ENCODE results near the gene CBX4. TPM values are rescaled to one million over a fixed set of nuclear protein-coding genes. Genes with fewer than 3 reads are reported as not detected.
A peak's percentile ranks its signal among the peaks of the same experiment; 100 is the strongest.

Gene CBX4
- polyA plus RNA-seq, 1 donor from 2014 or later: 31.9 TPM

- Histone ChIP-seq H3K9me2 (ENCODE audit: insufficient read depth, low read length) (no peaks in the 10 kb centered on the region), H2AFZ (ENCODE audit: low read depth, low read length) (no peak overlapping the region), H3F3A (ENCODE audit: insufficient read depth, low read length, poor library complexity, severe bottlenecking) (no peaks in the 10 kb centered on the region), H4K20me1 (ENCODE audit: insufficient read depth) (peaks cover 48% of the 10 kb centered on the region), H3K9me3 (ENCODE audit: low read length) (no peaks in the 10 kb centered on the region), H3K79me2 (replicated peaks; ENCODE audit: insufficient read depth, low read length) (peaks cover 43% of the 10 kb centered on the region), H3K27ac (ENCODE audit: low read length) (peak overlapping the region; percentile 97), H3K27me3 (ENCODE audit: insufficient read depth, low read depth, low read length) (peaks cover 45% of the 10 kb centered on the region), H3K9ac (ENCODE audit: low read length) (peak overlapping the region; percentile 94), H3K4me3 (ENCODE audit: low read length) (peak overlapping the region; percentile 83), H3K36me3 (ENCODE audit: insufficient read depth, low read length) (no peaks in the 10 kb centered on the region), H3K4me2 (ENCODE audit: low read length) (peak overlapping the region; percentile 96)
- TF ChIP-seq POLR2AphosphoS5 (IDR thresholded peaks at IDR 0.05) (no peak), SMC3 (conservative IDR thresholded peaks at IDR 0.05; ENCODE audit: poor library complexity) (no peak), MXI1 (conservative IDR thresholded peaks at IDR 0.05; ENCODE audit: poor library complexity, severe bottlenecking) (peak; percentile 31), EZH2 (IDR thresholded peaks at IDR 0.05; ENCODE audit: borderline replicate concordance, insufficient read depth, low read length, poor library complexity, severe bottlenecking) (no peak)
- TF ChIP-seq, protein P1, sequence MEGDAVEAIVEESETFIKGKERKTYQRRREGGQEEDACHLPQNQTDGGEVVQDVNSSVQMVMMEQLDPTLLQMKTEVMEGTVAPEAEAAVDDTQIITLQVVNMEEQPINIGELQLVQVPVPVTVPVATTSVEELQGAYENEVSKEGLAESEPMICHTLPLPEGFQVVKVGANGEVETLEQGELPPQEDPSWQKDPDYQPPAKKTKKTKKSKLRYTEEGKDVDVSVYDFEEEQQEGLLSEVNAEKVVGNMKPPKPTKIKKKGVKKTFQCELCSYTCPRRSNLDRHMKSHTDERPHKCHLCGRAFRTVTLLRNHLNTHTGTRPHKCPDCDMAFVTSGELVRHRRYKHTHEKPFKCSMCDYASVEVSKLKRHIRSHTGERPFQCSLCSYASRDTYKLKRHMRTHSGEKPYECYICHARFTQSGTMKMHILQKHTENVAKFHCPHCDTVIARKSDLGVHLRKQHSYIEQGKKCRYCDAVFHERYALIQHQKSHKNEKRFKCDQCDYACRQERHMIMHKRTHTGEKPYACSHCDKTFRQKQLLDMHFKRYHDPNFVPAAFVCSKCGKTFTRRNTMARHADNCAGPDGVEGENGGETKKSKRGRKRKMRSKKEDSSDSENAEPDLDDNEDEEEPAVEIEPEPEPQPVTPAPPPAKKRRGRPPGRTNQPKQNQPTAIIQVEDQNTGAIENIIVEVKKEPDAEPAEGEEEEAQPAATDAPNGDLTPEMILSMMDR (IDR thresholded peaks at IDR 0.05; ENCODE audit: poor library complexity, severe bottlenecking): no peak
Measured at GRCh38 chr17:79836972-79837887, 2.0 kb downstream of the CBX4 start.

DNA sequence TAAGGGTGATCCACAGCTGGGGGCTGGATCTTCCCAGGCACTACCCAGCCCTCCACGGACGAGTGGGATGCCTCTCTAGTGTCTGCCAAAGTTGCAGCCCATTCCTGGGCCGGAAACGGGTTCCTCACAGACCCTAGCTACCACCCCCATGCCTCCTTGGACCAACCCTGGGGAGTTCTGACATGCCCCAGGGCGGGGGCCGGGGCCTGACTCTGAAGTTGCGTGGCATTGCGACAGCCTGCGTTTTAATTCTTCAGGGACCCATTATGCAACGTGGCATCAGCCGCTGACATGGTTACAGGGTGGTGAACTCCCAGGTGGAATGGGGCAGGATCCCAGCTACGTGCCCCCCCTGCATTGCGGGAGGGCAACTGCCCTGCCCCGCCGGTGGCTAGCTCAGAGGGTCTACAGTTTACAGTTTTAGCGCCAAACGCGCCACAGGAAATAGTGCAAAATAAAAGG, 2.7 kb downstream of the CBX4 start:
- H3F3A ChIP-seq (ENCODE audit: insufficient read depth, low read length, poor library complexity, severe bottlenecking): no peaks in the 10 kb centered on the region
- peak overlapping the region; percentile 97 for H3K27ac ChIP-seq (ENCODE audit: low read length)
- no peak for TF ChIP-seq TAF1 (IDR thresholded peaks at IDR 0.05; ENCODE audit: low read depth)
- TF ChIP-seq REST (IDR thresholded peaks at IDR 0.05; ENCODE audit: borderline replicate concordance): no peak
- TF ChIP-seq RAD21 (conservative IDR thresholded peaks at IDR 0.05): no peak
- TF ChIP-seq, protein P1 (IDR thresholded peaks at IDR 0.05; ENCODE audit: poor library complexity, severe bottlenecking): no peak
- TF ChIP-seq EZH2 (IDR thresholded peaks at IDR 0.05; ENCODE audit: borderline replicate concordance, insufficient read depth, low read length, poor library complexity, severe bottlenecking): no peak
- TF ChIP-seq MXI1 (conservative IDR thresholded peaks at IDR 0.05; ENCODE audit: poor library complexity, severe bottlenecking): no peak
- no peak for TF ChIP-seq POLR2AphosphoS5 (IDR thresholded peaks at IDR 0.05)
- no peak for TF ChIP-seq SMC3 (conservative IDR thresholded peaks at IDR 0.05; ENCODE audit: poor library complexity)
- no peak for TF ChIP-seq EP300 (conservative IDR thresholded peaks at IDR 0.05; ENCODE audit: poor library complexity, severe bottlenecking)
- H3K79me2 ChIP-seq (replicated peaks; ENCODE audit: insufficient read depth, low read length): peaks cover 43% of the 10 kb centered on the region
- no peak overlapping the region for H2AFZ ChIP-seq (ENCODE audit: low read depth, low read length)
- H4K20me1 ChIP-seq (ENCODE audit: insufficient read depth): peaks cover 48% of the 10 kb centered on the region
- peak overlapping the region; percentile 96 for H3K4me2 ChIP-seq (ENCODE audit: low read length)
- H3K36me3 ChIP-seq (ENCODE audit: insufficient read depth, low read length): no peaks in the 10 kb centered on the region
- peaks cover 38% of the 10 kb centered on the region for H3K27me3 ChIP-seq (ENCODE audit: insufficient read depth, low read depth, low read length)
- peak overlapping the region; percentile 94 for H3K9ac ChIP-seq (ENCODE audit: low read length)
- H3K9me3 ChIP-seq (ENCODE audit: low read length): no peaks in the 10 kb centered on the region
- H3K4me3 ChIP-seq (ENCODE audit: low read length): peak overlapping the region; percentile 83
- H3K9me2 ChIP-seq (ENCODE audit: insufficient read depth, low read length): no peaks in the 10 kb centered on the region
